Left lung (tissue), 10 donors: ENCODE results near the gene ICE2. TPM values are rescaled to one million over a fixed set of nuclear protein-coding genes. Genes with fewer than 3 reads are reported as not detected.
A peak's percentile ranks its signal among the peaks of the same experiment; 100 is the strongest.

ENCODE experiments used
- ATAC-seq: fragments of 200-7000 bp; cut with Tn5 transposase; one replicate; pipeline ENCODE4 v1.9.1; 2020; ENCODE audit warnings: moderate library complexity
- DNase-seq, 4 donors: peaks; one replicate each; pipeline ENCODE4 v3.0.0-alpha.2; 2013 to 2020
- H3K27ac ChIP-seq, 2 donors: fragments of 200-600 bp; sonication (generic) in 1 of 2; one replicate each; pipeline versions ENCODE4 v1.5.0 to v1.8.0; 2020 to 2021
- H3K27me3 ChIP-seq, 2 donors: fragments of 200-600 bp; sonication (generic) in 1 of 2; one replicate each; pipeline versions ENCODE4 v1.5.0 to v1.8.0; 2020 to 2021
- H3K36me3 ChIP-seq, 2 donors: fragments of 200-600 bp; sonication (generic) in 1 of 2; one replicate each; pipeline versions ENCODE4 v1.5.0 to v1.8.0; 2020 to 2021
- H3K4me1 ChIP-seq, 2 donors: fragments of 200-600 bp; one replicate each; pipeline ENCODE4 v1.8.0; 2021
- H3K4me3 ChIP-seq, 2 donors: fragments of 200-600 bp; sonication (generic) in 1 of 2; one replicate each; pipeline versions ENCODE4 v1.5.0 to v1.8.0; 2020 to 2021; ENCODE audit warnings: mild to moderate bottlenecking in 1 of 2
- H3K9me3 ChIP-seq, 2 donors: fragments of 200-600 bp; sonication (generic) in 1 of 2; one replicate each; pipeline versions ENCODE4 v1.5.0 to v1.8.0; 2020 to 2021
- intact Hi-C, 2 donors: fragments of 100-400 bp; cut with DNase I; formaldehyde crosslinking; loops; one replicate each; pipeline versions ENCODE4 v1.11.2 to v1.14.2; 2022
- polyA plus RNA-seq, 6 donors: library from polyadenylated mRNA; unstranded; fragments of 120-200 nt; gene quantifications; one replicate each; pipeline ENCODE4 v1.2.1, GENCODE V29; 2013; ENCODE audit not compliant: insufficient read length in 6 of 6
- total RNA-seq, 2 donors: library from RNA; stranded (reverse); fragmentation: NEBNext Ultra II Directional; extraction: Animal tissue kit (Norgen Biotek cat#: 25700); gene quantifications; one replicate each; pipeline ENCODE4 v1.2.1, GENCODE V29; 2021
- TF ChIP-seq, protein P1 (sequence below), 2 donors: fragments of 200-600 bp; sonication (generic) in 1 of 2; IDR thresholded peaks; one replicate each; pipeline versions ENCODE4 v1.5.0 to v1.8.0; 2021; ENCODE audit warnings: antibody characterized with exemption in 2 of 2
- donor health status: DM: no; HTN: yes; CAD: no.
- donor health status: DM: no; HTN: no; CAD: no.

Gene ICE2
- total and polyA plus RNA-seq, 8 donors: 35.9 to 94.4 (median 80.8) TPM

GRCh38 chr15:60507596-60508424, 28.9 kb upstream of the ICE2 start:
- intact Hi-C loops: no loop called here
- H3K4me1 ChIP-seq: no peaks in the 10 kb centered on the region
- H3K27me3 ChIP-seq: no peaks in the 10 kb centered on the region
- DNase-seq (peak in 2 of 4 donors; percentile 70 to 75), ATAC-seq (peak; percentile 97)
- no peak overlapping the region for H3K4me3 ChIP-seq
- no peak overlapping the region for H3K27ac ChIP-seq
- TF ChIP-seq, protein P1, sequence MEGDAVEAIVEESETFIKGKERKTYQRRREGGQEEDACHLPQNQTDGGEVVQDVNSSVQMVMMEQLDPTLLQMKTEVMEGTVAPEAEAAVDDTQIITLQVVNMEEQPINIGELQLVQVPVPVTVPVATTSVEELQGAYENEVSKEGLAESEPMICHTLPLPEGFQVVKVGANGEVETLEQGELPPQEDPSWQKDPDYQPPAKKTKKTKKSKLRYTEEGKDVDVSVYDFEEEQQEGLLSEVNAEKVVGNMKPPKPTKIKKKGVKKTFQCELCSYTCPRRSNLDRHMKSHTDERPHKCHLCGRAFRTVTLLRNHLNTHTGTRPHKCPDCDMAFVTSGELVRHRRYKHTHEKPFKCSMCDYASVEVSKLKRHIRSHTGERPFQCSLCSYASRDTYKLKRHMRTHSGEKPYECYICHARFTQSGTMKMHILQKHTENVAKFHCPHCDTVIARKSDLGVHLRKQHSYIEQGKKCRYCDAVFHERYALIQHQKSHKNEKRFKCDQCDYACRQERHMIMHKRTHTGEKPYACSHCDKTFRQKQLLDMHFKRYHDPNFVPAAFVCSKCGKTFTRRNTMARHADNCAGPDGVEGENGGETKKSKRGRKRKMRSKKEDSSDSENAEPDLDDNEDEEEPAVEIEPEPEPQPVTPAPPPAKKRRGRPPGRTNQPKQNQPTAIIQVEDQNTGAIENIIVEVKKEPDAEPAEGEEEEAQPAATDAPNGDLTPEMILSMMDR (IDR thresholded peaks at IDR 0.05): peak; percentile 71 to 89
- peaks cover 0 to 26% of the 10 kb centered on the region in 2 donors for H3K36me3 ChIP-seq
- no peaks in the 10 kb centered on the region for H3K9me3 ChIP-seq

DNA sequence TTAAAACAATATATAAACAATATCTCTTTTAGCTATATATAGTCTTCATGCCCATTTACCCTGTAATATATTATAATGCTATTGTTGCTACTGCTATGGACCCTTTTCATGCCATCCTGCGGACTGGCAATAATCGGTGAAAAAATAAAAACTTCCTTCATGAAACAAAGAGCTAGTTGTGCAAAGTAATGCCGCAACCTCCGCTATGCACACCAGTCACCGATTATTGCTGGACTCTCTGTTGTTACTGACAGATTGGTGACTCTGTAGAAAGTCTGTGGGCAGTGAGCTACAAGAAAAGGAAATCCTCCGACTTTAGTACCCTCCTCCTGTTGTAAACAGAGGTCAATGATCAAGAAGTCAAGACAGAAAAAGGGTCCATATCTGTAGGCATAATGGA, 17.9 kb upstream of the ICE2 start:
- H3K4me1 ChIP-seq: no peaks in the 10 kb centered on the region
- H3K27me3 ChIP-seq: no peaks in the 10 kb centered on the region
- H3K27ac ChIP-seq: no peak overlapping the region
- ATAC-seq (no peak), DNase-seq (no peak)
- peaks cover 0 to 42% of the 10 kb centered on the region in 2 donors for H3K36me3 ChIP-seq
- TF ChIP-seq, protein P1 (IDR thresholded peaks at IDR 0.05): no peak
- H3K9me3 ChIP-seq: no peaks in the 10 kb centered on the region
- no peak overlapping the region for H3K4me3 ChIP-seq
- intact Hi-C loops: no loop called here

- intact Hi-C loops: no loop called here
- H3K27me3 ChIP-seq: no peaks in the 10 kb centered on the region
- no peak for ATAC-seq
- TF ChIP-seq, protein P1 (IDR thresholded peaks at IDR 0.05): no peak
- H3K9me3 ChIP-seq: no peaks in the 10 kb centered on the region
- no peak overlapping the region for H3K27ac ChIP-seq
- no peaks in the 10 kb centered on the region for H3K4me1 ChIP-seq
- no peak overlapping the region for H3K4me3 ChIP-seq
- DNase-seq: no peak
- peaks cover 0 to 25% of the 10 kb centered on the region in 2 donors for H3K36me3 ChIP-seq
Measured at GRCh38 chr15:60494108-60494507, 15.2 kb upstream of the ICE2 start.

GRCh38 chr15:60493166-60493565, 14.2 kb upstream of the ICE2 start:
- no peak for DNase-seq
- H3K4me3 ChIP-seq: no peak overlapping the region
- H3K27me3 ChIP-seq: no peaks in the 10 kb centered on the region
- no peaks in the 10 kb centered on the region for H3K9me3 ChIP-seq
- TF ChIP-seq, protein P1 (IDR thresholded peaks at IDR 0.05): no peak
- intact Hi-C loops: no loop called here
- H3K4me1 ChIP-seq: no peaks in the 10 kb centered on the region
- peaks cover 0 to 20% of the 10 kb centered on the region in 2 donors for H3K36me3 ChIP-seq
- no peak for ATAC-seq
- H3K27ac ChIP-seq: no peak overlapping the region

DNA sequence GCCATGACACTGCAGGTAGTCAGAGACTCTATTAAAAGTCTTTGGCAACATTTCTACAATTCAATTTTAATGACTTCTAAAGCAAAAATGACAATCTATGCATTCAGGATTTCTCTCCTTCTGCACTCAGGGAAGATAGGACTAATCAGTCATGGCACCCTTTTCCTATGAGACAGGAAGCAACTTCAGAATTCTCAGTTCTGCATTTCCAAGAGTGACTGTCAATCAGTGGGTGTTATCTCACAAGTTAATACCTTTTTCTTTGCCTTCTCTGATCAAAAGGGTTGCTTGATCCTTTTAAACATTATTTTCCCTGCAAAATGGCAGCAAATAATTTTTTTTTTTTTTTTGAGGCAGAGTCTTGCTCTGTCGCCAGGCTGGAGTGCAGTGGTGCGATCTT, 7.8 kb upstream of the ICE2 start:
- Histone ChIP-seq H3K36me3 (no peaks in the 10 kb centered on the region), H3K27me3 (no peaks in the 10 kb centered on the region), H3K4me1 (no peaks in the 10 kb centered on the region), H3K27ac (no peak overlapping the region), H3K9me3 (no peaks in the 10 kb centered on the region), H3K4me3 (no peak overlapping the region)
- DNase-seq (no peak), ATAC-seq (no peak)
- TF ChIP-seq, protein P1 (IDR thresholded peaks at IDR 0.05): no peak
- intact Hi-C loops: no loop called here
